Lung (tissue), 12 donors: ENCODE data around the gene E2F4. TPM values are rescaled to one million over a fixed set of nuclear protein-coding genes. Genes with fewer than 3 reads are reported as not detected.

Experiments used
- ATAC-seq: fragments of 200-7000 bp; cut with Tn5 transposase; one replicate; pipeline ENCODE4 v1.9.1; 2020; ENCODE audit warnings: moderate number of reproducible peaks; ENCODE audit not compliant: insufficient read depth, low FRiP score
- DNase-seq, 3 donors: peaks; one replicate each; pipeline ENCODE4 v3.0.0-alpha.2; 2013 to 2017
- H3K27ac ChIP-seq, 2 donors: one replicate each; pipeline ENCODE4 v1.5.1; 2013; ENCODE audit warnings: mild to moderate bottlenecking in 2 of 2, moderate library complexity in 2 of 2, control low read depth in 1 of 2, inconsistent platforms in 1 of 2, low read depth in 1 of 2, low read length in 1 of 2
- H3K27me3 ChIP-seq, 3 donors: one replicate each; pipeline ENCODE4 v1.5.1; 2013; ENCODE audit warnings: low read length in 2 of 3; ENCODE audit not compliant: control insufficient read depth in 3 of 3, insufficient read depth in 3 of 3
- H3K36me3 ChIP-seq, 4 donors: one replicate each; pipeline ENCODE4 v1.5.1; 2013; ENCODE audit warnings: low read length in 4 of 4, mild to moderate bottlenecking in 1 of 4, moderate library complexity in 1 of 4; ENCODE audit not compliant: control insufficient read depth in 4 of 4, insufficient read depth in 4 of 4
- H3K4me1 ChIP-seq, 5 donors: one replicate each; pipeline ENCODE4 v1.5.1; 2013; ENCODE audit warnings: low read length in 5 of 5, mild to moderate bottlenecking in 2 of 5, moderate library complexity in 1 of 5; ENCODE audit not compliant: control insufficient read depth in 5 of 5, insufficient read depth in 5 of 5
- H3K4me3 ChIP-seq: one replicate; pipeline ENCODE4 v1.5.1; 2013; ENCODE audit warnings: mild to moderate bottlenecking, control low read depth, moderate library complexity
- H3K9ac ChIP-seq, 2 donors: one replicate each; pipeline ENCODE4 v1.5.1; 2013; ENCODE audit warnings: low read length in 2 of 2, control low read depth in 1 of 2; ENCODE audit not compliant: insufficient read depth in 1 of 2
- H3K9me3 ChIP-seq, 4 donors: one replicate each; pipeline ENCODE4 v1.5.1; 2013; ENCODE audit warnings: low read length in 3 of 4, mild to moderate bottlenecking in 1 of 4, moderate library complexity in 1 of 4; ENCODE audit not compliant: control insufficient read depth in 4 of 4, insufficient read depth in 3 of 4
- CTCF ChIP-seq: IDR thresholded peaks from 2 replicates; pipeline ENCODE4 v1.5.1; 2012; ENCODE audit warnings: mild to moderate bottlenecking; ENCODE audit errors: control extremely low read depth, extremely low read depth
- WGBS, 2 donors: extraction: QIAGEN DNeasy Blood & Tissue Kit; methylation state at CpG; one replicate each; pipeline ENCODE4 v1.1.7; 2013; 5-methylcytosine and 5-hydroxymethylcytosine counted together
- polyA plus RNA-seq, 2 donors: library from polyadenylated mRNA; stranded (reverse); fragments of 200-250 nt; gene quantifications; one replicate each; pipeline ENCODE4 v1.2.1, GENCODE V29; 2013
- total RNA-seq, 2 donors: library from RNA; depleted of rRNA in 1 of 2; stranded (reverse); fragments of >200 nt in 1 of 2; gene quantifications; one replicate each; pipeline ENCODE4 v1.2.1, GENCODE V29; 2014 to 2021
- donor health status: control.
- donor health status: control.
- donor health status: Bipolar disorder and iron deficiency.
- donor health status: healthy.
- donor health status: DM: yes; HTN: yes; CAD: no.

Gene E2F4
- total and polyA plus RNA-seq, 4 donors: 27.8 to 86.1 (median 56.4) TPM

GRCh38 chr16:67145746-67146145, 46.2 kb upstream of the E2F4 start:
- Histone ChIP-seq H3K4me3 (no peak overlapping the region), H3K27me3 (no peaks in the 10 kb centered on the region), H3K27ac (no peak overlapping the region), H3K4me1 (peaks cover 0 to 8% (median 0%) of the 10 kb centered on the region in 5 donors), H3K9ac (no peak overlapping the region), H3K36me3 (peaks cover 15 to 72% (median 48%) of the 10 kb centered on the region in 4 donors), H3K9me3 (peaks cover 0 to 2% (median 0%) of the 10 kb centered on the region in 4 donors)
- DNase-seq (no peak), ATAC-seq (no peak)
- WGBS, 2 donors: 84 to 88% methylated on average over 2 of the region's 2 CpGs
- no peak for TF ChIP-seq CTCF

DNA sequence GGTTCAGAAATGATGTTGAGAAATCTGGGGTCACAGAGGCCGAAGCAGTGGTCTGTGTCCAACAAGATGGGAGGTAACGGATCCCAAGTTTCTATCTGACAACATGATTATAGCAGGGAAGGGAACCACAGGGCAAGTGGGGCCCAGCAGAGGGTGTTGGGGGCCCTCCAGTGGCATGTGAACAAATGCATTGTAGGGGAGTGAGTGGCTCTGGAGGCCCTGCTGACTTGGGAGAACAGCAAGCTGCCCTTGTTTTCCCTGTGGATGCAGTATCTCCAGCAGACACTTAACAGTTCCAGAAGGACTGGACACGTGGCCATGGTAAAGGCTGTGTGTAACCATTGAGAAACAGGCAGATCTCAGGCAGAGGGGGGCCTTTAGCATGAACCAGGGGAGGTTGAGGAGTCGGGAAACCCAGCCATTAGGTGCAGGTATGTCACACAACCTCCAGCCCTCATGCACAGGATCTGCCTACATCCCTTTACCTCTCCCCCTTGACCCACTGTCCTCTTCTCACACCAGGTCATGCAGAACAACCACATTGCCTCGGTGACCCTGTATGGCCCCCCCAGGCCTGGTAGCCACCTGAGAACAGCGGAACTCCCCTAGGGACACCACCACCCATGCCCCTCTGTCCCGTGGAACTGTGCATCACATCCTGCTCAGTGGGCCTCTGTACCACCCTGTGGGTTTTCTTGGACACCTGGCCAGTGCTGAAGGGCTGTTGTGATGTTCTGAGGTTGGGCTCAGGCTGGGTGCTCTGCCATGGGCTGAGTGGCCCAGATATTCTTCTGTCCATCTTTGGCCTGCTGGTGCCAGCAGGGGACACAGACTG, 45.2 kb upstream of the E2F4 start:
- Histone ChIP-seq H3K27ac (no peak overlapping the region), H3K9me3 (peaks cover 0 to 2% (median 0%) of the 10 kb centered on the region in 4 donors), H3K36me3 (peaks cover 10 to 62% (median 39%) of the 10 kb centered on the region in 4 donors), H3K4me3 (no peak overlapping the region), H3K9ac (no peak overlapping the region), H3K4me1 (peaks cover 0 to 15% (median 4%) of the 10 kb centered on the region in 5 donors), H3K27me3 (no peaks in the 10 kb centered on the region)
- TF ChIP-seq CTCF: no peak
- WGBS, 2 donors: 92% methylated on average over 7 of the region's 7 CpGs
- ATAC-seq: no peak
- DNase-seq: no peak

- ATAC-seq (no peak), DNase-seq (no peak)
- Histone ChIP-seq H3K27ac (no peak overlapping the region), H3K27me3 (peaks cover 0 to under 1% (median 0%) of the 10 kb centered on the region in 3 donors), H3K36me3 (peaks cover 10 to 54% (median 36%) of the 10 kb centered on the region in 4 donors), H3K4me3 (no peak overlapping the region), H3K9ac (no peak overlapping the region), H3K4me1 (peaks cover 0 to 15% (median 4%) of the 10 kb centered on the region in 5 donors), H3K9me3 (peaks cover 0 to 2% (median 0%) of the 10 kb centered on the region in 4 donors)
- 90 to 92% methylated on average over 4 of the region's 4 CpGs for WGBS, 2 donors
- TF ChIP-seq CTCF: no peak
These were observed 44.4 kb upstream of the E2F4 start for GRCh38 chr16:67147437-67148140.
